HG03565 (cell line): Measurements from ENCODE around the gene FADS2.

Source experiments
- ATAC-seq: cut with Tn5 transposase; IDR thresholded peaks from one replicate; pipeline ENCODE4 v1.9.1; 2021; ENCODE audit warnings: mild to moderate bottlenecking, moderate library complexity; ENCODE audit not compliant: unreplicated experiment

FADS2 gene

DNA sequence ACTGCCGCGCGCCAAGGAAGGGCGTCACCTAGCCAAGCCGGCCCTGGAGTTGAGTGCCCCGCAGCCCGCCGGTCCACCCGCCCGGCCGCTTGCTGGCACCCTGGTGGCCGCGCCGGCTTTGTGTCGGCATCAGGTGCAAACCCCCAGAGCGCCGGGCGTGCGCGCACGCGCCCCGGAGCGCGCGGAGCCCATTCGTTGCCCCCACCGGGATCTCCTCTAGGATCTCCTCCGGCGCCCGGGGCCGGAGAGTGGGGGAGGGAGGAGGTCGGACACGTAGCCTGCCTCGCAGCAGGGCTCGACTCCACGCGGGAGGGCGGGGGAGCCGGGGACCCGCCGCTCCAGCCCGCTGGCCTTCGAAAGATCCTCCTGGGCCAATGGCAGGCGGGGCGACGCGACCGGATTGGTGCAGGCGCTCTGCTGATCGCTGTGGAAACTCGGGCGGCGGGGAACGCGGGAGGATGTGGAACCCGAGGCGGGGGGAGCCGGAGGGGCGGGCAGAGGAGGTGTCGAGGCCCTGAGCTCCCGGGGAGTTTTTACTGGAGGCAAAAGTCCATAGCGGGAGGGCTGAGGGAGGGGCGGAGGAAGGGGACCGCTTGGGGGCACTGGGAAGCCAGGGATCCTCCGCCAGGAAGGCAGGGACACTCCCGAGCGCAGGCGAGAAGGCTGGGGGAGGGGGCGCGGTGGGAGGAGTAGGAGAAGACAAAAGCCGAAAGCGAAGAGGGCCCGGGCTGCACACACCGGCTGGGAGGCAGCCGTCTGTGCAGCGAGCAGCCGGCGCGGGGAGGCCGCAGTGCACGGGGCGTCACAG lies at the start of gene FADS2:
Gene FADS2, plus strand, starts transcription at position 730 of the 808 bp plus-strand sequence. CDS start 91 bp downstream, outside the sequence.
- peak; percentile 49 for ATAC-seq

DNA sequence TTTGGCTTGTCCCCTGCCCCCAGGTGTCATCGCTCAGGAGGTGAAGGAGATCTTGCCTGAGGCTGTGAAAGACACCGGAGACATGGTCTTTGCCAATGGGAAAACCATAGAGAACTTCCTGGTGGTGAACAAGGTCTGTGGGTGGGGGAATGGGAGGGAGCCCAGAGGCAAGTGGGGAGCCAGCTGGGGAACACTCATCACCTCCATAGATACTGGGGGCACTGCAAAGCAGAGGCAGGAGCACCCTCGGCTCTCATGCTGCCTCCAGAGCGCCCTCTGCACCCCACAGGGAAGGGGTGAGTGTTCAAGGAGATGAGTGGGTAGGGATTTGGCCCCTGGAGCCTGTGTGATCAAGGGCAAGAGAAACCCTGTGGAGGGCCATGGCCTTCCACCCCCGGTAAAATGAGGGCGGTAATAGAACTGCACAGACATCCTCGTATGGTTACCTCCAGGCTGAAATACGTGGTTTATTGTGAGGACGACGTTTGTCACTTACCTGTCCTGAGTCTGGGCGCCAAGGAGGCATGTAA lies 49.7 kb upstream of the FADS2 start:
- ATAC-seq, result no peak

DNA sequence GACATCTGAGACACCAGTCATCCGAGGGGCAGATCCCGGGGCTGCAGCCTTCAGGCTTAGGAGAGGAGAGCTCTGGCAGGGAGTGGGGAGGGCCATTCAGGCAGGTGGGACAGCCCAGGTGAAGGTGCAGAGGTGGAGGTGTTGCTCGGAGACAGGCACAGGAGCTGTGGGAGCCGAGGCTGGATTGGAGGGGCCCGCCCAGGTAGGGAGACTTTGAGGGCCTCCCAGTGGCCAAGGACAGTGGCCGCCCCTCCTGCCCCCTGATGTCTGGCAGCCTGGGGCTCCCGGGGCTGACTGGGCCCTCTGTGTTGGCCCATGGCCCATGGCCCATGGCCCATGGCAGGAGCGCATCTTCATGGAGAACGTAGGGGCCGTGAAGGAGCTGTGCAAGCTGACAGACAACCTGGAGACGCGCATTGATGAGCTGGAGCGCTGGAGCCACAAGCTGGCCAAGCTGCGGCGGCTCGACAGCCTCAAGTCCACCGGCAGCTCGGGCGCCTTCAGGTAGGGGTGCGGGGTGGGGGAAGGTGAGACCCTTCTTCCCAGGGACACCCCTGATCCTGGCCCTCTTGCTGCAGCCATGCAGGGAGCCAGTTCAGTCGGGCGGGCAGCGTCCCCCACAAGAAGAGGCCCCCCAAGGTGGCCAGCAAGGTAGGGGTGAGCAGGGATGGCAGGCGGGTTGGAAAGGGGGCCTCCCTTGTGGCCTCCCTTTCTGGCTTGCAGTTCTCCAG lies 49.0 kb upstream of the FADS2 start:
- ATAC-seq, result no peak

DNA sequence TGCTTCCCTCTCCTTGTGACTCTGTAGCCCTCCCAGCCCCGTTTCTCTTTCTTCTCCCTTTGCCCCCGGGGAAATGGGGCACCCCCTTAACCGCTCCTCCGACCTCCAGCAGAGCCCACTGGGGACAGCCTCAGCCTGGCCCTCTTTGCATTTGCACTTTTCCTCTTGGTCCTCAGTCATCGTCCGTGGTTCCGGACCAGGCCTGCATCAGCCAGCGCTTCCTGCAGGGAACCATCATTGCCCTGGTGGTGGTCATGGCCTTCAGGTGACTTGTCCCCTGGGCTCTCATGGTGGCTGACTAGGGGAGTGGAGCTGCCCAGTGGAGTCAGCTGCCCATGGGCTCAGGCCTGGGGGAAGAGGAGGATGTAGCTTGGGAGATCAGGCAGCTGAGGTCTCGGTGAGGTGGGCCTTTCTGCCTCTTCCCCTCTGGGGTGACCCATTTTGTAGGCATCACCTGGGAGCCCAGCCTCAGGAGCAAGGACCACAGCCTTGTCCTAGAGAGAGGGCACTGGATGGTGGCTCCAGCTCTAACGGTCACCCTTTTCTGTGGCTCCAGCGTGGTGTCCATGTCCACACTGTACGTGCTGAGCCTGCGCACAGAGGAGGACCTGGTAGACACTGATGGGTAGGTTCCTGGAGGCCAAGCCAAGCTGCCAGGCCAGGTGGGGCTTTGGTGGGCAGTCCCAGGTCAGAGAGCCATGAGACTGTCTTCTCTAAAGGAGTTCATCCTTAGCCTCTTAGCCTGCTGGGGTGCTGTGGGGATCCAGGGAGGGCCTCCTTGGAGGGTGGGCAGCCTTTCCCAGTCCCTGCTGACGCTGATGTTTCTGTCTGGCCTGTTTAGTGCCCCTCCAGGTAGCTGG lies 48.2 kb upstream of the FADS2 start:
- no peak for ATAC-seq

DNA sequence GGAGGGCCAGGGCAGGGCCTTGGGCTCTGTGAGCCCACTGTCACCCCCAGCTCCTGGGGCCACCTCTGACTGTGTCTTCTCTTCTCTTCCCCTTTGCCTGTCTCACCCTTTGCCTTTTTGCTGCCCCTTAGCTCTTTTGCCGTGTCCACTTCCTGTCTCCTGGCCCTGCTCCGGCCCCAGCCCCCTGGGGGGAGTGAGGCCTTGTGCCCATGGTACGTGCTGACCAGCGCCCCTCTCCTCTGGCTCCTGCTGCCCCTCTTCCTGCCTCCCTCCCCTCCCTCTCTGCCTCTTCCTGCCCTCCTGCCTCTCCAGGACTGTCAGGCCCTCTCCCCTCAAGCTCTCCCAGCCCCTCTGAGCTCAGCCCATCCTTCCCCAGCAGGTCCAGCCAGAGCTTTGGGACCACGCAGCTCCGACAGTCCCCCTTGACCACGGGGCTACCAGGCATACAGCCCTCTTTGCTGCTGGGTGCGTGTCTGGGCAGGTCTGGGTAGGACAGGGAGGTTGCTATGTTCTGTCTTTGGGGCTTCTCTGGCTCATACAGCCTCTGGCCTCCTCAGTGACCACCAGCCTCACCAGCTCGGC lies 47.4 kb upstream of the FADS2 start:
- no peak for ATAC-seq

DNA sequence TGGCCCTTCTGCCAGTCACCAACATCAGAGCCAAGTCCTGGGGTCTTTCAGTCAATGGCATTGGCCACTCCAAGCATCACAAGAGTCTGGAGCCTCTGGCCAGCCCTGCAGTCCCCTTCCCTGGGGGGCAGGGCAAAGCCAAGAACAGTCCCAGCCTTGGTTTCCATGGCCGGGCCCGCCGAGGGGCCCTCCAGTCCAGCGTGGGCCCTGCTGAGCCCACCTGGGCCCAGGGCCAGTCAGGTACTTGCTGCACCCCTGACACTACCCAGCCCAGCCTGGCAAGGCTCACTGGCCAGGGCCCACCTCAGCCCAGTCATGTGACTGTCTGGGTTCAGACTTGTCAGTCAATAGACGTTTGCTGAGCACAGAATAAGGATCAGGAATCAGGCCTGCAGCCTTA lies 46.5 kb upstream of the FADS2 start:
- no peak for ATAC-seq

DNA sequence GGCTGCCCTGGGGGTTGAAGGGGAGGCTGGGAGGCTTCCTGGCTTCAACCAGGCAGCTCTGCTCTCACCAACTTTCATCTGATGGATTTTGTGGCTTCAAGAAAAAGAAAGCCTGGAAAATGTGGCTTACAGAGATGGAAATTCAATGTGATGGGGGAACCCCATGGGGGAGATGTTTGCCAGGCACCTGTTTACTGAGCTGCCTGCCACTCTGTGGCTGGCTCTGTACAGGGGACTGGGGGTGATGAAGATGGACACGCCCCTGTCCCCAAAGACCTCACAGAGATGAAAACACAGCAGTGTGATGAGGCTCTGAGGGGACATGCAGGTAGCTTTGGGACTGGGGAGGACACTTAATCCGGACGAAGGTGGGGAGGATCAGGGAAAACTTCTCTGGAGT lies 45.8 kb upstream of the FADS2 start:
- no peak for ATAC-seq

DNA sequence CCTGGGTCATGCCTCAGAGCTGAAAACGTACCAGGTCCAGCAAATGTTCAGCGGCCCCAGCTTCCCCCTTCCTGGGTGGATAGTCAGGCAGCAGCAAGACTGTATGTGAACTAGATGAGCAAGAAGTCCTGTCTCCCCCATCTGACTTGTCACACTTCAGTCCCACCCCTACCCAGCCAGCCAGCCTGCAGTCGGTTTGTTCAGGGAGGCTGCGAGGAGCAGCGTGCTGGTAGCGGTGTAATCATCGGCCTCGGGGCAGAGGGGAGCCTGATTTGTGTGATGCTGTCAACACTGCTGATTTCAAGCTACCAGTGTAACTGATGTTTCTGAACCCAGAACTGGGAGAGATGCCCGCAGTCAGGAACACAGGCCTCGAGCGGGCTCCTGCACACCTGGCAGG lies 45.3 kb upstream of the FADS2 start:
- no peak for ATAC-seq

DNA sequence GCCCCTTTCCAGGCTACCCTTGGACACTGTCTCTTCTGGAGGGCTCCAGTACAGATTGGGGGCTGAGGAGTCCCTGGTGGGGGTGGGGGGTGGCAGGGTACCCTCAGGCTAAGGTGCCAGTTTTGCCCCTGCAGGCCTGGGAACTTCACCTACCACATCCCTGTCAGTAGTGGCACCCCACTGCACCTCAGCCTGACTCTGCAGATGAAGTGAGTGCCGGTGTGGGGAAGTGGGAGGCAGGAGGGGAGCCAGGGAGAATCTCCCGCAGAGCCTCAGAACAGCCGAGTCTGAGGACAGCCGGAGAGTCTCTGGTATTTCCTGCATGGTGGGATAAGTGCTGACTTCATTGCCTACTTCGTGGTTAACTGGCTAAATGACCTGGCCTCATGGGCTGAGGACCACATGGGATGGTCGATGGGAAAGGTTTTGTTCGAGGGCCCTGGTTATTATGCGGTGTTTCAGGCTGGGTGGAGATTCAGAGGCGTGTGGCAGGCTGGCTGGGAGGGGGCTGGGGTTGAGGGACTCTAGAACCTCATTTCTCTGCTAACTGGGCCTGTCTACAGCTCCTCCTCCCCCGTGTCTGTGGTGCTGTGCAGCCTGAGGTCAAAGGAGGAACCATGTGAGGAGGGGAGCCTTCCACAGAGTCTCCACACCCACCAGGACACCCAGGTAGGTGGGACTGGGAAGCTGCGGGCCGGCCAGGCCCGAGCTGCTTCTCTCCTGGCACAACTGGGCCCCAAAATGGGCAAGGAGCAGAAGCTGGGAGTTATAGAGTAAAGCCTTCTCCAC lies 44.2 kb upstream of the FADS2 start:
- ATAC-seq, result no peak

DNA sequence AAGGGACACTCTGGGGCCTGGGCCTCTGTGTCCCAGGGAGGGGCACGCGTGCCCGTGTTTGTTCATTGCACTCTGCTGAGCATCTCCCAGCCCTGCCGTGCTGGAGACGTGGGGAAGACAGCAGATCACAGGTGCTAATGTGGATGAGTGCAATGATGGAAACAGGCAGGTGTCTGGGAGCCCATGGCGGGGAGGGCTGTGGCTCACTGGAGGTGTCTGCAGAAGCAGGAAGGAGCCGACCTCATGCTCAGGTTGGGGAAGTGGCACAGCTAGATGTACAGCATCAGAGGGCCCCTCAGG lies 43.6 kb upstream of the FADS2 start:
- ATAC-seq, result no peak

DNA sequence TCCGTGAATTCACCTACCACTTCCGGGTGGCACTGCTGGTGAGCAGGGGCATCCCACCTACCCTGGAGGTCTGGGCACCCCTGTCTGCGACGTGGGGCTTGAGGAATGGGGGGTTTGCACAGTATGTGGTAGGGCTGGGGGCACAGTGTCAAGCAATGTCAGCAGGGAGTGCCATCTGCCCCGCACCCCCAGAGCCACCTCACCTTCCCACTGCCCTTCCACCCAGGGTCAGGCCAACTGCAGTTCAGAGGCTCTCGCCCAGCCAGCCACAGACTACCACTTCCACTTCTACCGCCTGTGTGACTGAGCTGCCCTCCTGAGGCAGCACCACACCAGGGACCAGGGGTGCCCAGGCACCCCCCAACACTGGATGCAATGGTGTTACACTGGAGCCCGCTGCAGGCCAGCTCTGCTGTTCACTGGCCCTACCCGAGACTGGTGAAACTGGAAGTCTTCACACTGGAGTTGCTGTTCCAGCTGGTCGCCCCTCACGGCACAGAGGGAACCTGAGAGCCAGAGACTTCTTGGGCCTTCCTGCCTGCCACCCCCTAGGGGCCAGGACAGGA lies 42.2 kb upstream of the FADS2 start:
- no peak for ATAC-seq

DNA sequence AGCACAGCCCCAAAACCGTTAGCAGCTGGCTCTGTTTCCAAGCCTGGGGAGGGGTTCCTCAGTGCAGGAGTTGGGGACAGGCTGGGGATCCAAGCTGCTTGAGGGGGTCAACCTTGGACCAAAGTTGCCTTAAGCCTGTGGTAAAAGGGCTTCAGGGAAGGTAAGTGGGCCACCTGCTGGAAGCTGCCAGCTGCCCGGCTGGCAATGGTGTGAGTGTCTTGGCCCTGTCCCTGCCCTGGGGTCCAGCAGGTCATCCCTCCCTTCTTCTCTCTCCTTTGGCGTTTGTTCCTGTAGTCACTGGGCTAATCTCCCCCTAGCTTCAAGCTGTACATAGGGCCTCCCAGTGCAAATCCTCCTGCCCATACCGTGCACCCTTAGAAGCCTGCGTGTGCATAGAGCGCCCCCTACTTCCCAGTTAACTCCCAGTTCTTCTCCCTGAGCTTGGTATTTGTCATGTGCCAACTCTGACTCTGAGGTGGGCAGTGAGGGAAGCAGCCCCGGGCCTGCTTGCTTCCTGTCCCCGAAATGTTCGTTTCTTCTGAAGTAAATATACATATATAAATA lies 40.1 kb upstream of the FADS2 start:
- no peak for ATAC-seq

DNA sequence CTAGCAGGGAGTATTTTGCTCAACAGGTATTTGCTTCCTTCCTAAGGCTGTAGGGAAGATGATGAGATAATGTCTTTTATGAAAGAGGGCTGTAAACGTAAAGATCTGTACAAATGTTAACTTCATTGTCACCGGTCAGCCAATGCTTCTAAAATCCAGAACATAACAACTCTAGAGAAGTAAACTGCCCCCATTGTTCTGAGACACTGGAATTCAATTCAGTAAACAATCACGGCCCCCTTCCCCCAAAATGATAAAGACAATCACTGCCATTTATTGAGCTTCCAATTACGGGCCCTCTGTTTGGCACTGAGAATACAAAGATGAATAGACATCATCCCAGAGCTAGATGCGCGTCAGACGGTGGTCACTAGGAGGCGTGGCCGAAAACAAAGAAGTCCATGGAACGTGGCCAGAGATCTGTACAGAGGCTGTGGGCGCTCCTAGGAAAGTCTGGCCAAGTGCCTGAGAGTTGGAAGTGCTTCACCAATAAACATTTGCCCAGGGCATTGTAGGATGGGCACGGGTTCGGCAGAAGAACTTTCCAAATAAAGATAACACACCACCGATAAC lies 36.3 kb upstream of the FADS2 start:
- ATAC-seq, result no peak

DNA sequence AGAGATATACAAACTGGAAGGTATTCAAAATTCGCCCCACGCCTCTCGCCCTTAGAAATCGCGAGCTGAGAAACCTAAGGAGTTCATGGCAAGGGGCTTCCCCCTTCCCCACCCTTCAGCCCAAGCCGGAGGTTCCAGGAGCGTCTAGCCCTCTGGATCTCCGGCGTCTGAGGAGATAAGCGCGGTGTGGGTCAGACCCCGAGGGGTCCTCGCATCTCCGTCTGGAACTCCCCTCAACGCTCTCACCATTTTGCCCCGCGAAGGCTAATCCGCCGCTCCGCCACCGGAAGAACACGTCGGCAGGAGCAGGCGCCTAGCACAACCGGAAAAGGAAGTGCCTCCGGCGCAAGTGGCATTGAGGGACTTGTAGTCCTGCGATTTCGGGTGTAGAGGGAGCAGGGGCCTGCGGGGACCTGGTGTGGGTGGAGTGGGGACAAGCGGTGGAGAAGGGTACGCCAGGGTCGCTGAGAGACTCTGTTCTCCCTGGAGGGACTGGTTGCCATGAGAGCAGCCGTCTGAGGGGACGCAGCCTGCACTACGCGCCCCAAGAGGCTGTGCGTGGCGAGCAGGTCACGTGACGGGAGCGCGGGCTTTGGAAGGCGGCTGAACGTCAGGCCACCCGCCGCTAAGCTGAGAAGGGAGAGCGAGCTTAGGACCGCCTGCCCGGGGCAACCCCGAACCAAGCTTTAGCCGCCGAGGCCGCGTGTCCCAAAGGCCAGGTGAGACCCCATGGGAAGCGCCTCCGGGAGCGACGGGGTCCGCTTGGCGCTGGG lies 35.6 kb upstream of the FADS2 start, which contains the start of the genes FEN1 and TMEM258:
Gene FEN1, plus strand, starts transcription at position 602 of the 773 bp plus-strand sequence. CDS start 2,451 bp downstream, outside the sequence.
Gene TMEM258, minus strand, starts transcription at position 290 of the 773 bp plus-strand sequence. Its CDS starts 41 bp downstream, at position 249.
- peak; percentile 64 for ATAC-seq

DNA sequence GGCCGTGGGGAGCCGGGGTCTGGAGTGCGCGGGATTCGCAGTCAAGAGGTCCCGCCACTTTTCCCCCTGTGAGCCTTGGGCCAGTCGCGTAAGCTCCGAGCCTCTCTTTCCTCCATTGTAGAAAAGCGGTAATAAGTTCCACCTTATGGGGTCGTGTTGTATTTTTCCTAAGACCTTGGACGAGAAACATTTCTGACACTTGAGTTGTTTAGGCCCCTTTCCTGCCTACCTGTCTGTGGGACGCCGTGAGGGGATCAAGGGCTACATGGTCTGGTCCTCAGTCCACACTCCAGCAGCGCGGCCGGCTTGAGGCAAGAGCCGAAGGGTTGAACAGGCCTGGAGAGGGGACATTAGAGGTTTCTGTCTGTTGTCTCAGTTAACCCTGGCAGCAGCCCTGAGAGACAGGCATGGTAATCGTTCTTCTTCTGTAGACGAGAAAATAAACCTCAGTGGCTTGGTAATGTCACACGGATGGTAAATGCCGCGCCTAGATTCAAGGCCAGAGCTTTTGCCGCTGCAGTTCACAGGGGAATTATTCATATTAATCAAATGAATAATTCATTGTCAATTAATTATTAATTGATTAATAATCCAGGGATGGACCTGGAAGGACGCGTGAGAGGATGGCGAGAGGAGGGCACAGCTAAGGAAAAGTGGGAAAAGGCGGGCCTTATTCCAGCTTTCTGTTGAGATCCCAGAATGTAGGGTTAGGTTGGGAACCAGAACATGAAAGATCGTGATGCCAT lies 34.8 kb upstream of the FADS2 start:
- ATAC-seq, result no peak

DNA sequence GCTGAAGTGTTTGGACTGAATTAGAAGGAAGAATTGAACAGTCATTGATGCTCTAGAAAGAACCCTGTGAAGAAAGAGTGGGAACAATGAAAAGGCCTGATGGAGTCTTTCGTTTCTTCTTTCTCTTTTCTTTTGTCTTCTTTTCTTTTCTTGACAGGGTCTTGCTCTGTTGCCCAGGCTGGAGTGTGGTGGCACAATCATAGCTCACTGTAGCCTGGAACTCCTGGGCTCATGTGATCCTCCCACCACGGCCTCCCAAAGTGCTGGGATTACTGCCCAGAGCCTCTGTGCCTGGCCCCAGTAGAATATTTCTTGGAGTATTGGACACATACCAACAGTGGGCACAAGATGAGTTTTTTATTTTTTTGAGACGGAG lies 34.3 kb upstream of the FADS2 start:
- no peak for ATAC-seq

DNA sequence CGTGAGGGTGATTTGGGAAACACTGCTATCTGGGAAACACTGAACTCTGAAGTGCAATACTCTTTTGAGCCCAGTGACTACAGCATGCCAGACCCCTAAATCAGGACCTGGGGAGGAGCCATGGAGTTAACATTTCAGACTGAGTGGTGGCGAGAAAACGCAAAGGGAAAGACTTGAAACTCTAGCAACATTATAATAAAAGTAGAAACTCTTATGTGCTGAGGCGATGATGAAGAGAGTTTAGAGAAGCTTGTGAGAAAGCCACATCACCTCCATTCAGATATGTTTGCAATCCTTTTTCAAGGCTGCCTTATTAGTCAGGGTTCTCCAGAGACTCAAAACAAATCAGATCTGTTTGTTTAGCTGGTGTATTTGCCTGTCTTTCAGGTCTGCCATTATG lies 33.5 kb upstream of the FADS2 start:
- ATAC-seq, result no peak

DNA sequence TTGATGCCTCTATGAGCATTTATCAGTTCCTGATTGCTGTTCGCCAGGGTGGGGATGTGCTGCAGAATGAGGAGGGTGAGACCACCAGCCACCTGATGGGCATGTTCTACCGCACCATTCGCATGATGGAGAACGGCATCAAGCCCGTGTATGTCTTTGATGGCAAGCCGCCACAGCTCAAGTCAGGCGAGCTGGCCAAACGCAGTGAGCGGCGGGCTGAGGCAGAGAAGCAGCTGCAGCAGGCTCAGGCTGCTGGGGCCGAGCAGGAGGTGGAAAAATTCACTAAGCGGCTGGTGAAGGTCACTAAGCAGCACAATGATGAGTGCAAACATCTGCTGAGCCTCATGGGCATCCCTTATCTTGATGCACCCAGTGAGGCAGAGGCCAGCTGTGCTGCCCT lies 32.6 kb upstream of the FADS2 start:
- ATAC-seq, result no peak
